ENCODE results near the gene SLC6A9. TPM values are rescaled to one million over a fixed set of nuclear protein-coding genes. Genes with fewer than 3 reads are reported as not detected.

SLC6A9 gene
- total and polyA plus RNA-seq, 2 donors, result 6.1 to 19.8 TPM

GRCh38 chr1:43965316-43965715 lies 65.9 kb downstream of the SLC6A9 start:
- peaks cover 2% of the 10 kb centered on the region for H3K36me3 ChIP-seq (ENCODE audit: insufficient read depth)
- 85% methylated on average over 3 of the region's 3 CpGs for WGBS
- H3K4me3 ChIP-seq (ENCODE audit: low read depth, low read length), result no peak overlapping the region
- H3K4me1 ChIP-seq (ENCODE audit: insufficient read depth), result no peaks in the 10 kb centered on the region
- DNase-seq (ENCODE audit: extremely low spot score), result no peak
- no peak overlapping the region for H3K27ac ChIP-seq (ENCODE audit: low read depth)

- Histone ChIP-seq H3K4me3 (ENCODE audit: low read depth, low read length) (no peak overlapping the region), H3K27ac (ENCODE audit: low read depth) (no peak overlapping the region), H3K36me3 (ENCODE audit: insufficient read depth) (peaks cover 5% of the 10 kb centered on the region), H3K4me1 (ENCODE audit: insufficient read depth) (no peaks in the 10 kb centered on the region)
- 85% methylated on average over 5 of the region's 5 CpGs for WGBS
- DNase-seq (ENCODE audit: extremely low spot score), result no peak
Measured at GRCh38 chr1:43963890-43964289, 67.4 kb downstream of the SLC6A9 start.

DNA sequence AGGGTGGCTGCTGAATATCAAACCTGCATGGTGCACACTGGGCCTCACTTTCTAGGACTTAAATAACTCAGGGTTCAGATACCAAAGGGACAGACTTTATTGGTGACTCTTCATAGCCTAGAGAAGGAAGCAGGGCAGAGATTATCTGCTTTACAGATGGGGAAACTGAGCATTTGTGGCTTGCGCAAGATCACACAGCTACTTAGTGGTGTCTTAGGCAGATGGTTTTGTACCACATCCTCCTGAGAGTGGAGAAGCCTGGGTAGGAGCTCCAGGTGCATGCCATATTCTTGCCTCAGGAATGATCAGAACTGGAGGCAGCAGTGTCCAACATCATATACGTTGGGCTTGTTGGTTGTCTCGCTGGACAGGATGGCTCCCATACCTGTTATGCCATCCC lies 68.3 kb downstream of the SLC6A9 start:
- peaks cover 5% of the 10 kb centered on the region for H3K36me3 ChIP-seq (ENCODE audit: insufficient read depth)
- 93% methylated on average over 3 of the region's 3 CpGs for WGBS
- H3K4me3 ChIP-seq (ENCODE audit: low read depth, low read length), result no peak overlapping the region
- no peaks in the 10 kb centered on the region for H3K4me1 ChIP-seq (ENCODE audit: insufficient read depth)
- no peak for DNase-seq (ENCODE audit: extremely low spot score)
- no peak overlapping the region for H3K27ac ChIP-seq (ENCODE audit: low read depth)

DNA sequence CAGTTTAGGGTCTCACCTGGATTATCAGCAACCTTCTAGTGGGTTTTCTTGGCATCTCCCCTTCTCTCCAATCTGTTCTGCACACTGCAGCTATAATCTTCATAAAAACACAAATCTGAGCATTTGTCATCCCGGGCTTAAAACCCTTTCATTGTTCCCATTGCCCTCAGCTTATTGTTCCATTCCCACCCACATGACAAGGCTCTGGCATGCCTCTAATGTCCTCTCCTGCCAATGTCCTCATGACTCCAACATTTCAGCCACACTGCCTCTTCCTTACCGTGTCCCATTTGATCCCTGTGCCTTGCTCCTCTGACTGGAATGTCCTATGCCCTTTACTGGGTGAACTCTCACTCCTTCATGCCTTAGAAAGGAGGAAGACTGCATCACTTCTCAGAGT lies 68.9 kb downstream of the SLC6A9 start:
- Histone ChIP-seq H3K36me3 (ENCODE audit: insufficient read depth) (peaks cover 5% of the 10 kb centered on the region), H3K4me3 (ENCODE audit: low read depth, low read length) (no peak overlapping the region), H3K27ac (ENCODE audit: low read depth) (no peak overlapping the region), H3K4me1 (ENCODE audit: insufficient read depth) (no peaks in the 10 kb centered on the region)
- no peak for DNase-seq (ENCODE audit: extremely low spot score)
- 87% methylated on average over 2 of the region's 2 CpGs for WGBS

DNA sequence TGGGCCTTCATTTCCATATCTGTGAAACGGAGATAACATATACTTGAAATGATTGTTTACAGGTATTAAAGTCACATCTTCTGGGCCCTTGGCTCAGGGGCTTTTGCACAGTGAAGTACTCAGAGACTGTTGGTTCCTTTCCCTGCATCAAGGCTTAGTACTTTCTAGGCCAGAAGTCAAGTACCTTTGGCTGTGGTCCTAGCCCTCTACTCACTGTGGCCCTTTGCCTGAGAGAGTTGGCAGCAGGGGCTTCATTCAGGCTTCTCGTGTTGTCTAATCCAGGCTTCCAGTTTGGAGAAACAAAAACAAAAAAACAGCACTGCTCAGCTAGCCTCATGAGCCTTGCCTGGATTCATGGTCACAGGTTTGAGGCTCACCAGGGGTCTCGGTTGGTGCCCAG lies 69.6 kb downstream of the SLC6A9 start:
- peaks cover 5% of the 10 kb centered on the region for H3K36me3 ChIP-seq (ENCODE audit: insufficient read depth)
- 90% methylated on average over 3 of the region's 3 CpGs for WGBS
- H3K4me1 ChIP-seq (ENCODE audit: insufficient read depth), result no peaks in the 10 kb centered on the region
- H3K4me3 ChIP-seq (ENCODE audit: low read depth, low read length), result no peak overlapping the region
- H3K27ac ChIP-seq (ENCODE audit: low read depth), result no peak overlapping the region
- DNase-seq (ENCODE audit: extremely low spot score), result no peak

- WGBS, result 90% methylated on average over 8 of the region's 8 CpGs
- Histone ChIP-seq H3K27ac (ENCODE audit: low read depth) (no peak overlapping the region), H3K4me1 (ENCODE audit: insufficient read depth) (no peaks in the 10 kb centered on the region), H3K4me3 (ENCODE audit: low read depth, low read length) (no peak overlapping the region), H3K36me3 (ENCODE audit: insufficient read depth) (peaks cover 5% of the 10 kb centered on the region)
- DNase-seq (ENCODE audit: extremely low spot score), result no peak
Measured at GRCh38 chr1:43960798-43961197, 70.5 kb downstream of the SLC6A9 start.

- H3K4me3 ChIP-seq (ENCODE audit: low read depth, low read length), result no peak overlapping the region
- H3K36me3 ChIP-seq (ENCODE audit: insufficient read depth), result peaks cover 3% of the 10 kb centered on the region
- H3K4me1 ChIP-seq (ENCODE audit: insufficient read depth), result no peaks in the 10 kb centered on the region
- 86% methylated on average over 9 of the region's 9 CpGs for WGBS
- DNase-seq (ENCODE audit: extremely low spot score), result no peak
- no peak overlapping the region for H3K27ac ChIP-seq (ENCODE audit: low read depth)
Measured at GRCh38 chr1:43958351-43959255, 72.7 kb downstream of the SLC6A9 start.

GRCh38 chr1:43957407-43958040 lies 73.7 kb downstream of the SLC6A9 start:
- DNase-seq (ENCODE audit: extremely low spot score), result no peak
- 85% methylated on average over 7 of the region's 7 CpGs for WGBS

GRCh38 chr1:43956234-43956633 lies 75.0 kb downstream of the SLC6A9 start:
- Histone ChIP-seq H3K27ac (ENCODE audit: low read depth) (no peak overlapping the region), H3K4me1 (ENCODE audit: insufficient read depth) (no peaks in the 10 kb centered on the region), H3K4me3 (ENCODE audit: low read depth, low read length) (no peak overlapping the region), H3K36me3 (ENCODE audit: insufficient read depth) (peaks cover 3% of the 10 kb centered on the region)
- 96% methylated on average over 8 of the region's 8 CpGs for WGBS
- no peak for DNase-seq (ENCODE audit: extremely low spot score)

More at GRCh38 chr1:43957407-43958040, 73.7 kb downstream of the SLC6A9 start:
- no peaks in the 10 kb centered on the region for H3K4me1 ChIP-seq (ENCODE audit: insufficient read depth)
- H3K36me3 ChIP-seq (ENCODE audit: insufficient read depth), result peaks cover 3% of the 10 kb centered on the region
- H3K27ac ChIP-seq (ENCODE audit: low read depth), result no peak overlapping the region
- H3K4me3 ChIP-seq (ENCODE audit: low read depth, low read length), result no peak overlapping the region

GRCh38 chr1:43954036-43954435 lies 77.2 kb downstream of the SLC6A9 start:
- Histone ChIP-seq H3K27ac (ENCODE audit: low read depth) (no peak overlapping the region), H3K36me3 (ENCODE audit: insufficient read depth) (peaks cover 4% of the 10 kb centered on the region), H3K4me3 (ENCODE audit: low read depth, low read length) (no peak overlapping the region), H3K4me1 (ENCODE audit: insufficient read depth) (no peaks in the 10 kb centered on the region)
- whole genome bisulfite sequencing, result 87% methylated on average over 5 of the region's 5 CpGs
- no peak for DNase-seq (ENCODE audit: extremely low spot score)

DNA sequence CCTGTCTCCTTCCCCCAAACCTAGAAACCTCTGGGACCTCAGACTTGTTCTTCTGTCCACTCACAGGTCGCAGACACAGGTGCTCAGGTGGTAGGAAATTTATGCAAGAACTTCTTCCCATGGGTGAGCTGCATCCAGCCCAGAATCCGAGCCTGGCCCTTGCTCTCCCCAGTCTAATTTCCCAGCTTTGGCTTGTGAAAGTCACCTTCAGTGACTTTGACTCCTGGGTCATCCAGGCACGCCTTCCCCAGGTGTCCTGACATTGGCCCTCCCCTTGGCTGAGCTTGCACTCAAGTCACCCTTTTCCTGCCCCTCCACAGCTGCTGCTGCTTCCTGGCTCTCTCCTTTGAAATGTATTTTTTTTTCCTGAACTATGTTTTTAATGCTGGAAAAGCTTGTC lies 77.9 kb downstream of the SLC6A9 start:
- no peaks in the 10 kb centered on the region for H3K4me1 ChIP-seq (ENCODE audit: insufficient read depth)
- H3K36me3 ChIP-seq (ENCODE audit: insufficient read depth), result peaks cover 2% of the 10 kb centered on the region
- no peak overlapping the region for H3K27ac ChIP-seq (ENCODE audit: low read depth)
- DNase-seq (ENCODE audit: extremely low spot score), result no peak
- no peak overlapping the region for H3K4me3 ChIP-seq (ENCODE audit: low read depth, low read length)
- WGBS, result 79% methylated on average over 3 of the region's 3 CpGs

GRCh38 chr1:43952731-43953346 lies 78.4 kb downstream of the SLC6A9 start:
- DNase-seq (ENCODE audit: extremely low spot score), result no peak
- peaks cover 2% of the 10 kb centered on the region for H3K36me3 ChIP-seq (ENCODE audit: insufficient read depth)
- H3K4me1 ChIP-seq (ENCODE audit: insufficient read depth), result no peaks in the 10 kb centered on the region
- no peak overlapping the region for H3K4me3 ChIP-seq (ENCODE audit: low read depth, low read length)
- WGBS, result 69% methylated on average over 8 of the region's 8 CpGs
- H3K27ac ChIP-seq (ENCODE audit: low read depth), result no peak overlapping the region

DNA sequence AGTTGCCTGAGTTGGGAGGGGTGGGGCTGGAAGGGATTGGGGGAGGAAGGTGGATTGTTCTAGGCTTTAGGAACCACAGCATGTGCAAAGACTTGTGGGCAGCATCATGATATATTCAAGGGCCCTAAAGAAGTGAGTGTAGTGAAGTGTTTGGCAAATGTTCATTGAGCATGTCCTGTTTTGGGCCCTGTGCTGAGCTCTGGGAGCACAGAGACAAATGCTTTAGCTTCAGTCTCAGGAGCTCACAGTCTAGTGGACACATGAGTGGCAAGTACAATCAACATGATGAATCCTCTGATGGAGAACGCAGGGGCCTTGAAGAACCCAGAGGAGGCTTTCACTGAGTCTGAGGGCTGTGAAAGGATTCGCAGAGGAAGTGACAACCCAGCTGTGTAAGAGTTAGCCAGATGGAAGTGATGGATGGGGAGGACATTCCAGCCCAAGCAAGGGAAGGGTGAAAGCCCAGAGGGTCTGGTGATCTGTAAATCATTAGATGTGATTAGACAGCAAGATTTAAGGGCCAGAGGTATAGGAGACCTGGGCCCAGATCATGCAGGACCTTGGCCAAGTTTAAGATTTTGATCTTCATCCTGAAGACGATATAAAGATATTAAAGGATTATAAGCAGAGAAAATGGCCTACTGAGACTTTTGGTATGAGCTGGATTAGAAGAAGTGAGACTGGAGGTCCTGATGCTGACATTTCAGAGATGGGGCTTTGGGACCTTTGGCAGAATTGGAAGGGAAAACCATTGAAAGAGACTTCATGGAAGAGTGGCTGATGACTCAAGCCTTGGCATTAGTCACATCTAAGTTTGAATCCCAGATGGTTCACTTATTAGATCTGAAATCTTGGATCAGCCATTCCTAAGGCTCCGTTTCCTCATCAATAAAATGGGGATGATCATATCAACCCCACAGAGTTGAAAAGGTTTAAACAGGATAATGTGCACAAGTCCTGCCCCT lies 80.0 kb downstream of the SLC6A9 start:
- no peak overlapping the region for H3K27ac ChIP-seq (ENCODE audit: low read depth)
- peaks cover 2% of the 10 kb centered on the region for H3K36me3 ChIP-seq (ENCODE audit: insufficient read depth)
- 90% methylated on average over 4 of the region's 4 CpGs for WGBS
- peaks cover 3% of the 10 kb centered on the region for H3K4me1 ChIP-seq (ENCODE audit: insufficient read depth)
- H3K4me3 ChIP-seq (ENCODE audit: low read depth, low read length), result no peak overlapping the region
- no peak for DNase-seq (ENCODE audit: extremely low spot score)

All from urinary bladder (tissue), 4 donors.